ENCODE data around the gene CTXN1. TPM values are rescaled to one million over a fixed set of nuclear protein-coding genes. Genes with fewer than 3 reads are reported as not detected.

Gene CTXN1
- total RNA-seq, 3 donors from 2014 or later (not counting 1 experiment from before 2014, with no cell fraction given) = 0.39 TPM; not detected in 2

- no peaks in the 10 kb centered on the region for H3K36me3 ChIP-seq (ENCODE audit: control insufficient read depth, insufficient read depth, low read length)
- no peaks in the 10 kb centered on the region for H3K27me3 Mint-ChIP-seq (ENCODE audit: low read depth in 2 of 2)
- WGBS (ENCODE audit: insufficient coverage) = 92% methylated on average over 7 of the region's 7 CpGs
- H3K4me1 Mint-ChIP-seq = no peaks in the 10 kb centered on the region
- no peaks in the 10 kb centered on the region for H3K9me3 Mint-ChIP-seq
- no peak overlapping the region for H3K4me3 Mint-ChIP-seq
- no peak overlapping the region for H3K27ac ChIP-seq (ENCODE audit: low read length)
- no peaks in the 10 kb centered on the region for H3K36me3 Mint-ChIP-seq
- H3K9me3 ChIP-seq (ENCODE audit: control insufficient read depth, insufficient read depth, low read length) = no peaks in the 10 kb centered on the region
- H3K27ac Mint-ChIP-seq = no peak overlapping the region
- no peak for TF ChIP-seq CTCF (IDR thresholded peaks at IDR 0.05)
- no peaks in the 10 kb centered on the region for H3K4me1 ChIP-seq (ENCODE audit: control insufficient read depth, insufficient read depth, low read length)
- intact Hi-C loops (cut with micrococcal nuclease) = no loop called here
- H3K4me3 ChIP-seq (ENCODE audit: low read length) = no peak overlapping the region
- no peaks in the 10 kb centered on the region for H3K27me3 ChIP-seq (ENCODE audit: control insufficient read depth, insufficient read depth, low read length)
- DNase-seq (no peak), ATAC-seq (no peak)
Observed at GRCh38 chr19:7953576-7953975, 27.6 kb upstream of the CTXN1 start.

GRCh38 chr19:7953060-7953459 is 27.1 kb upstream of the CTXN1 start:
- H3K4me1 ChIP-seq (ENCODE audit: control insufficient read depth, insufficient read depth, low read length) = no peaks in the 10 kb centered on the region
- no peak for TF ChIP-seq CTCF (IDR thresholded peaks at IDR 0.05)
- no peak overlapping the region for H3K27ac ChIP-seq (ENCODE audit: low read length)
- H3K4me1 Mint-ChIP-seq = no peaks in the 10 kb centered on the region
- H3K4me3 ChIP-seq (ENCODE audit: low read length) = no peak overlapping the region
- no peak overlapping the region for H3K27ac Mint-ChIP-seq
- 34% methylated on average over 3 of the region's 3 CpGs for WGBS (ENCODE audit: insufficient coverage)
- ATAC-seq = no peak
- H3K9me3 Mint-ChIP-seq = no peaks in the 10 kb centered on the region
- H3K36me3 Mint-ChIP-seq = no peaks in the 10 kb centered on the region
- no peaks in the 10 kb centered on the region for H3K27me3 Mint-ChIP-seq (ENCODE audit: low read depth in 2 of 2)
- no peak overlapping the region for H3K4me3 Mint-ChIP-seq
- no peaks in the 10 kb centered on the region for H3K27me3 ChIP-seq (ENCODE audit: control insufficient read depth, insufficient read depth, low read length)
- intact Hi-C loops (cut with micrococcal nuclease) = no loop called here
- H3K36me3 ChIP-seq (ENCODE audit: control insufficient read depth, insufficient read depth, low read length) = no peaks in the 10 kb centered on the region
- H3K9me3 ChIP-seq (ENCODE audit: control insufficient read depth, insufficient read depth, low read length) = no peaks in the 10 kb centered on the region
- DNase-seq = no peak

- DNase-seq (no peak), ATAC-seq (no peak)
- no peaks in the 10 kb centered on the region for H3K9me3 ChIP-seq (ENCODE audit: control insufficient read depth, insufficient read depth, low read length)
- H3K27ac ChIP-seq (ENCODE audit: low read length) = no peak overlapping the region
- Mint-ChIP-seq H3K27me3 (ENCODE audit: low read depth in 2 of 2) (peaks cover 0 to 4% of the 10 kb centered on the region in 2 donors), H3K27ac (no peak overlapping the region), H3K4me1 (peaks cover 15 to 19% of the 10 kb centered on the region in 2 donors), H3K36me3 (no peaks in the 10 kb centered on the region), H3K9me3 (no peaks in the 10 kb centered on the region), H3K4me3 (no peak overlapping the region)
- no peaks in the 10 kb centered on the region for H3K27me3 ChIP-seq (ENCODE audit: control insufficient read depth, insufficient read depth, low read length)
- no peak for TF ChIP-seq CTCF (IDR thresholded peaks at IDR 0.05)
- intact Hi-C loops (cut with micrococcal nuclease) = no loop called here
- peaks cover 10% of the 10 kb centered on the region for H3K4me1 ChIP-seq (ENCODE audit: control insufficient read depth, insufficient read depth, low read length)
- no peak overlapping the region for H3K4me3 ChIP-seq (ENCODE audit: low read length)
- WGBS (ENCODE audit: insufficient coverage) = 96% methylated on average over 4 of the region's 4 CpGs
- no peaks in the 10 kb centered on the region for H3K36me3 ChIP-seq (ENCODE audit: control insufficient read depth, insufficient read depth, low read length)
Observed at GRCh38 chr19:7947939-7948338, 22.0 kb upstream of the CTXN1 start.

GRCh38 chr19:7944177-7944761 is 18.3 kb upstream of the CTXN1 start:
- ATAC-seq (peak; percentile 39 to 62 (median 44)), DNase-seq (peak; percentile 84 to 93)
- Histone ChIP-seq H3K9me3 (ENCODE audit: control insufficient read depth, insufficient read depth, low read length) (no peaks in the 10 kb centered on the region), H3K4me1 (ENCODE audit: control insufficient read depth, insufficient read depth, low read length) (peaks cover 20% of the 10 kb centered on the region), H3K4me3 (ENCODE audit: low read length) (peak overlapping the region; percentile 91), H3K27me3 (ENCODE audit: control insufficient read depth, insufficient read depth, low read length) (no peaks in the 10 kb centered on the region), H3K36me3 (ENCODE audit: control insufficient read depth, insufficient read depth, low read length) (peaks cover 9% of the 10 kb centered on the region), H3K27ac (ENCODE audit: low read length) (peak overlapping the region; percentile 97)
- intact Hi-C loops (cut with micrococcal nuclease) = loop anchor here (1.0 kb wide), 2 partner anchors 214 to 309 kb away; no protein-coding TSS in a partner anchor
- peak; percentile 97 for TF ChIP-seq CTCF (IDR thresholded peaks at IDR 0.05)
- 31% methylated on average over 18 of the region's 18 CpGs for WGBS (ENCODE audit: insufficient coverage)
- peaks cover 6% of the 10 kb centered on the region for H3K36me3 Mint-ChIP-seq
- peaks cover 15 to 30% of the 10 kb centered on the region in 2 donors for H3K4me1 Mint-ChIP-seq
- H3K9me3 Mint-ChIP-seq = no peaks in the 10 kb centered on the region
- peak overlapping the region; percentile 95 for H3K4me3 Mint-ChIP-seq
- H3K27me3 Mint-ChIP-seq (ENCODE audit: low read depth in 2 of 2) = peaks cover 0 to 4% of the 10 kb centered on the region in 2 donors
- peak overlapping the region; percentile 98 to 100 for H3K27ac Mint-ChIP-seq

Data from natural killer cell (primary cell).